ENCODE measurements around the gene CCDC74B. TPM values are rescaled to one million over a fixed set of nuclear protein-coding genes. Genes with fewer than 3 reads are reported as not detected.
"Not testable (repeated sequence)": the region's sequence is repeated elsewhere in the genome, so short reads cannot be mapped to it uniquely, and the experiment has no call there.

CCDC74B gene
- total RNA-seq, 1 donor from 2014 or later, result 0.40 TPM

- no peak for ATAC-seq
Observed at GRCh38 chr2:130165293-130166016, 20.5 kb upstream of the CCDC74B start.

- no peak for ATAC-seq
Observed at GRCh38 chr2:130162968-130163367, 18.1 kb upstream of the CCDC74B start.

- not testable (repeated sequence) for ATAC-seq
Observed at GRCh38 chr2:130162486-130162885, 17.6 kb upstream of the CCDC74B start.

- ATAC-seq, result peak; percentile 22
Observed at GRCh38 chr2:130160838-130161705, 16.2 kb upstream of the CCDC74B start.

- no peak for ATAC-seq
Observed at GRCh38 chr2:130160131-130160530, 15.2 kb upstream of the CCDC74B start.

- not testable (repeated sequence) for ATAC-seq
Observed at GRCh38 chr2:130159376-130159775, 14.5 kb upstream of the CCDC74B start.

- no peak for ATAC-seq
Observed at GRCh38 chr2:130158631-130159030, 13.7 kb upstream of the CCDC74B start.

- ATAC-seq, result not testable (repeated sequence)
Observed at GRCh38 chr2:130157825-130158514, 13.1 kb upstream of the CCDC74B start.

- not testable (repeated sequence) for ATAC-seq
Observed at GRCh38 chr2:130157354-130157753, 12.4 kb upstream of the CCDC74B start.

GRCh38 chr2:130156624-130157004 is 11.7 kb upstream of the CCDC74B start:
- no peak for ATAC-seq

- peak; percentile 50 for ATAC-seq
Observed at GRCh38 chr2:130155956-130156623, 11.2 kb upstream of the CCDC74B start.

- no peak for ATAC-seq
Observed at GRCh38 chr2:130154773-130155765, 10.2 kb upstream of the CCDC74B start.

GRCh38 chr2:130154423-130154770 is 9.5 kb upstream of the CCDC74B start:
- not testable (repeated sequence) for ATAC-seq

- not testable (repeated sequence) for ATAC-seq
Observed at GRCh38 chr2:130153721-130154422, 9.0 kb upstream of the CCDC74B start.

GRCh38 chr2:130152816-130153595 is 8.1 kb upstream of the CCDC74B start:
- ATAC-seq, result no peak

GRCh38 chr2:130152136-130152815 is 7.4 kb upstream of the CCDC74B start:
- not testable (repeated sequence) for ATAC-seq

- ATAC-seq, result not testable (repeated sequence)
Observed at GRCh38 chr2:130151145-130151512, 6.2 kb upstream of the CCDC74B start.

GRCh38 chr2:130150181-130151144 is 5.6 kb upstream of the CCDC74B start:
- no peak for ATAC-seq

Data from esophagus mucosa (tissue), 1 donor.